IgD-negative memory B cell (primary cell): ENCODE results near the gene NLGN4X. TPM values are rescaled to one million over a fixed set of nuclear protein-coding genes. Genes with fewer than 3 reads are reported as not detected.
A peak's percentile ranks its signal among the peaks of the same experiment; 100 is the strongest.

Experiments used
- H3K27ac Mint-ChIP-seq, 3 donors: one replicate each; pipeline ENCODE4 v1.8.0; 2020 to 2022; ENCODE audit warnings: mild to moderate bottlenecking in 3 of 3, mixed read lengths in 3 of 3, moderate library complexity in 1 of 3
- H3K27me3 Mint-ChIP-seq: one replicate; pipeline ENCODE4 v1.8.0; 2021; ENCODE audit warnings: mixed read lengths
- H3K36me3 Mint-ChIP-seq: one replicate; pipeline ENCODE4 v1.8.0; 2020; ENCODE audit warnings: mild to moderate bottlenecking, mixed read lengths
- H3K4me1 Mint-ChIP-seq, 3 donors: one replicate each; pipeline ENCODE4 v1.8.0; 2020 to 2022; ENCODE audit warnings: mixed read lengths in 3 of 3, mild to moderate bottlenecking in 1 of 3
- H3K4me3 Mint-ChIP-seq, 4 donors: one replicate each; pipeline ENCODE4 v1.8.0; 2020 to 2022; ENCODE audit warnings: mild to moderate bottlenecking in 4 of 4, mixed read lengths in 4 of 4, moderate library complexity in 3 of 4
- H3K9me3 Mint-ChIP-seq, 3 donors: one replicate each; pipeline ENCODE4 v1.8.0; 2020 to 2021; ENCODE audit warnings: mixed read lengths in 3 of 3, mild to moderate bottlenecking in 1 of 3
- polyA plus RNA-seq: library from polyadenylated mRNA; unstranded; fragments of 300-500 nt; fragmentation: Illumina TruSeq; gene quantifications from one replicate; pipeline ENCODE4 v1.2.3, GENCODE V29; 2021

NLGN4X gene
- polyA plus RNA-seq, 1 donor from 2014 or later: not detected

DNA sequence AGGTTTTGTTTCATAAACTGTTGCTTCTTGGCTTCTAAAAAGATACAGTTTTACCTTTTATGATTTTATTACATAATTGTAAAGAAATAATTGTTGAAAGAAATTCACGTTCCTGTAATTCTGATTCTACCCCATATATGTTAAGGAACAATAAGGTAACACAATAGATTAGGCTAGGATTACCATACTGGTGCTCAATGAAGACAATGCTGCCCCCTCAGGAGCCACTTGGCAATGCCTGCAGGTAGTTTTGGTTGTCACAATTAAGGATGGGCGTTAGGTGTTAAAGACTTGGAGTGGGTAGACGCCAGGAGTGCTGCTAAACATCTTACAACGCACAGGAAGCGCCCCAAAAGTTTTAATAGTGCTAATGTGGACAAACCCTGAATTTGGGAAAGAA lies 133.2 kb downstream of the NLGN4X start:
- peaks cover 0 to 16% (median 2%) of the 10 kb centered on the region in 3 donors for H3K9me3 Mint-ChIP-seq
- H3K4me3 Mint-ChIP-seq: no peak overlapping the region
- H3K4me1 Mint-ChIP-seq: no peaks in the 10 kb centered on the region
- no peaks in the 10 kb centered on the region for H3K27me3 Mint-ChIP-seq
- no peaks in the 10 kb centered on the region for H3K36me3 Mint-ChIP-seq
- H3K27ac Mint-ChIP-seq: no peak overlapping the region

DNA sequence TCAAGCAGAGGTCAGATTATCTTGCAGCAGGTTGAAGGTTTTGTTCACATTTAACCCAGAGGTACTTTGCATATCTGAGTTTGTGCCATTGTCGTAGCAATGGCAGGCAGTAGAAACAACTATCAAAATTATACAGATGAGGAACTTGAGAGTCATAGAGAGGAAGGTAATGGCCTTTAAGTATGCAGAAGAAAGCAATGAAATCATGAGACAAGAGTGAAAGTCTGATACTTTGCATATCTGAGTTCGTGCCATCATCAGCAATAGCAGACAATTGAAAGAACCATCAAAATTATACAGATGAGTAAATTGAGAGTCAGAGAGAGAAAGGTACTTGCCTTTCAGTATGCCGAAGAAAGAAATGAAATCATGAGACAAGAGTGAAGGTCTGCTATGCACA lies 154.1 kb downstream of the NLGN4X start:
- Mint-ChIP-seq H3K27ac (no peak overlapping the region), H3K27me3 (peaks cover 1% of the 10 kb centered on the region), H3K36me3 (no peaks in the 10 kb centered on the region), H3K4me1 (no peaks in the 10 kb centered on the region), H3K4me3 (no peak overlapping the region), H3K9me3 (no peaks in the 10 kb centered on the region)

- H3K27me3 Mint-ChIP-seq: peaks cover 1% of the 10 kb centered on the region
- no peaks in the 10 kb centered on the region for H3K4me1 Mint-ChIP-seq
- H3K36me3 Mint-ChIP-seq: no peaks in the 10 kb centered on the region
- no peak overlapping the region for H3K27ac Mint-ChIP-seq
- no peak overlapping the region for H3K4me3 Mint-ChIP-seq
- no peaks in the 10 kb centered on the region for H3K9me3 Mint-ChIP-seq
These were observed 156.9 kb downstream of the NLGN4X start for GRCh38 chrX:6071731-6072130.

DNA sequence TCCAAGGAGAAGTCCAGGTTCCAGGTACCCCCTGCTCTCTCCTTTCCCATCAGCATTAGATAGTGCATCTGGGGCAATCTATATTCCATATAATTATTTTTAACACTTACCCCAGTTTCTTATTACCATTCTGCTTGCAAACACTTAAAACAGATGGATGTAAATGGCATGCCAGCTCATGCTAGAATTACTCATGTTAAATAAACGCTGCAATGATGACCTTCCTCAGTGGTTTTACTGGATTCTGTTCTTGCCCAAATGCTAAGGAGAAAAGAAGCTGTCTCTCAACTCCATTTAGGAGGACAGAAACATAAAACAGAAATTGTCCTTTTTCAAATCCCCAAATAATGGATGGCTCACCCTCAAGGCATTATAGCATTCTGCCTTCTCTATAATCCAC lies 161.1 kb downstream of the NLGN4X start:
- no peak overlapping the region for H3K27ac Mint-ChIP-seq
- peaks cover 1% of the 10 kb centered on the region for H3K27me3 Mint-ChIP-seq

GRCh38 chrX:6053141-6053540 lies 175.5 kb downstream of the NLGN4X start:
- Mint-ChIP-seq H3K4me1 (no peaks in the 10 kb centered on the region), H3K27ac (no peak overlapping the region), H3K4me3 (no peak overlapping the region), H3K36me3 (no peaks in the 10 kb centered on the region), H3K27me3 (no peaks in the 10 kb centered on the region), H3K9me3 (no peaks in the 10 kb centered on the region)

More for the DNA sequence above, 161.1 kb downstream of the NLGN4X start:
- Mint-ChIP-seq H3K9me3 (no peaks in the 10 kb centered on the region), H3K4me1 (no peaks in the 10 kb centered on the region), H3K4me3 (no peak overlapping the region), H3K36me3 (no peaks in the 10 kb centered on the region)

DNA sequence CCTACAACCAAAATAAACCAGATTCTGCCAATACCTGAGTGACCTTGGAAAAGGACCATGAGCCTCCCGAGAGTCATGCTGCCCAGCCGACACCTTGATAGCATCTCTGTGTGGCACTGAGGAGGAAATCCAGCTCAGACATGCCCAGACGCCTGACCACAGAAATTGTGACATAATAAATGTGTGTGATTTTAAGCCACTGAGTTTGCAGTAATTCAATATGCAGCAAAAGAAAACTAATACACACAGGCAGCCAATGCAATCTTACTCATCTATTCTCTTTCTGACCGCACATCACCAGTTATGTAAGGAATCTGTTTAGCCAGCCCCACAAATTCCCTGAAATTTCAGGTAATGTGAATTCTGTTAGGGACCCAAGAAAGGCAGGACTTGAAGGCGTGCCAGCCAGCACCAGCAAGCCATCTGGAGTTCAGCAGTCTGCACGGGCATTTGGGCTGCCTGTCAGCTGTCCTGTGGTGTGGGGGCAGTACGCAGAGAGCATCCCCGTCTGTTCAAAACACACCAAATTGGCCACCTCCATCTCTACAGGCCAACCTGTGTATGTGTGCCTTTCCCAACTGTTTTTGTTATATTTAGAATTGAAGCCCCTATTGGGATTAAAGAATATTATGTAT lies 176.4 kb downstream of the NLGN4X start:
- no peaks in the 10 kb centered on the region for H3K4me1 Mint-ChIP-seq
- H3K9me3 Mint-ChIP-seq: no peaks in the 10 kb centered on the region
- no peaks in the 10 kb centered on the region for H3K27me3 Mint-ChIP-seq
- no peaks in the 10 kb centered on the region for H3K36me3 Mint-ChIP-seq
- H3K4me3 Mint-ChIP-seq: no peak overlapping the region
- no peak overlapping the region for H3K27ac Mint-ChIP-seq

DNA sequence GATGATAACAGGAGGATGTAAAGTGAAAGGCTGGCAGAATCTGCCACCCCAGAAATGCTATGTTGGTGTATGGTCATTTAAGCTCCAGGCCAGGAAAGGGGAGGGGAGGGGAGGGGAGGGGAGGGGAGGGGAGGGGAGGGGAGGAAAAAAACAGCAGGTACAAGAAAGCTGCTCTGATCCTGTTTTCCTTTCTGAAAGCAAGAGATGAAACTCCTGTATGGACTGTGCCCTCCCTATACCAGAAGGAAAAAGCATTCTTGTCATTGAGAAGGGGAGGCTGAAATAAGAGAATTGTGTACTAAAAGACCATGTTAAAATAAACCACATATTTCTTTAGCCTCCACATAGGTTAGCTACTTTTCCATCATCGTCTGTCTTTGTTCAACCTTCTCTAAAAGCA lies 179.5 kb downstream of the NLGN4X start:
- H3K36me3 Mint-ChIP-seq: no peaks in the 10 kb centered on the region
- no peaks in the 10 kb centered on the region for H3K4me1 Mint-ChIP-seq
- no peaks in the 10 kb centered on the region for H3K27me3 Mint-ChIP-seq
- no peak overlapping the region for H3K27ac Mint-ChIP-seq
- no peaks in the 10 kb centered on the region for H3K9me3 Mint-ChIP-seq
- no peak overlapping the region for H3K4me3 Mint-ChIP-seq

- H3K27me3 Mint-ChIP-seq: peaks cover 3% of the 10 kb centered on the region
- H3K4me3 Mint-ChIP-seq: no peak overlapping the region
These were observed 187.0 kb downstream of the NLGN4X start for GRCh38 chrX:6041630-6042029.

GRCh38 chrX:6029014-6029413 lies 199.7 kb downstream of the NLGN4X start:
- no peaks in the 10 kb centered on the region for H3K9me3 Mint-ChIP-seq
- no peak overlapping the region for H3K4me3 Mint-ChIP-seq
- H3K36me3 Mint-ChIP-seq: no peaks in the 10 kb centered on the region
- H3K27me3 Mint-ChIP-seq: no peaks in the 10 kb centered on the region
- H3K4me1 Mint-ChIP-seq: no peaks in the 10 kb centered on the region
- H3K27ac Mint-ChIP-seq: no peak overlapping the region

More at GRCh38 chrX:6041630-6042029, 187.0 kb downstream of the NLGN4X start:
- Mint-ChIP-seq H3K9me3 (peaks cover 0 to 5% (median 2%) of the 10 kb centered on the region in 3 donors), H3K36me3 (no peaks in the 10 kb centered on the region), H3K4me1 (no peaks in the 10 kb centered on the region), H3K27ac (no peak overlapping the region)

- Mint-ChIP-seq H3K9me3 (no peaks in the 10 kb centered on the region), H3K36me3 (no peaks in the 10 kb centered on the region), H3K4me1 (no peaks in the 10 kb centered on the region), H3K27ac (no peak overlapping the region), H3K4me3 (no peak overlapping the region), H3K27me3 (peaks cover under 1% of the 10 kb centered on the region)
These were observed 201.7 kb downstream of the NLGN4X start for GRCh38 chrX:6026980-6027379.

DNA sequence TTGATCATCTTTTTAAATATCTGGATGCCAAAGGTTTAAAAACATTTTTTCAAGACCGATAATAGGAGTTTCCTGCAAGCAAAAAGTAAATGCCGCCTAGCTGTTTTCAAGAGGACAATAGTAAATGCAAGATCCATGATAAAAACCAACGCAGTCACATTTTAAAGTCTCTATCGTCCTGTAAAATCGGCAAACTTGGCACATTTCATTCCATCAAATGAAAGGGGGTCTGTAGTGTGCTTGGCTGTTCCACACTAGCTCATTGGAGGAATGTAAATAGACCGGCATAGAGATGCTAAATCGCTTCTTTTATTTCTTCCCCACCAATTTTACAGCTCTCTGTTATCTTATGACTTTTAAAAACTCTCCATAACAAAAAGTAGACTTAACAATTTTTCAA lies 202.2 kb downstream of the NLGN4X start:
- Mint-ChIP-seq H3K9me3 (no peaks in the 10 kb centered on the region), H3K4me1 (peaks cover 0 to under 1% (median 0%) of the 10 kb centered on the region in 3 donors), H3K27ac (no peak overlapping the region), H3K36me3 (no peaks in the 10 kb centered on the region), H3K27me3 (peaks cover 2% of the 10 kb centered on the region), H3K4me3 (no peak overlapping the region)

DNA sequence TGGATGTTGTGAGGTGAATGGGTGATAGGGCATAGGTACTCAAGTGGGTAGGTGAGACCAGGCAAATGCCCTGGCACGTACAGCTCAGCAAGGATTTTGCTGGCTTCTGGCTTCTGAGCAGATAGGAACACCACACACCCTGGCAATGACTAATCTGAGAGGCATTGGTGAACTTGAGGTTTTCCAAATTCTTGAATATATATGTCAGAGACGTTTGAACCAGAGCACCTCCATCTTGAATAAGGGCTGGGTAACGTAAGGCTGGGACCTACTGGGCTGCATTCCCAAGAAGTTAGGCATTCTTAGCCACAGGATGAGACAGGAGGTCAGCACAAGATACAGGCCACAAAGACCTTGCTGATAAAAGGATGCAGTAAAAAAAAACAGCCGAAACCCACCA lies 204.5 kb downstream of the NLGN4X start:
- no peak overlapping the region for H3K27ac Mint-ChIP-seq
- peaks cover 0 to 4% (median 0%) of the 10 kb centered on the region in 3 donors for H3K4me1 Mint-ChIP-seq
- no peaks in the 10 kb centered on the region for H3K36me3 Mint-ChIP-seq
- no peak overlapping the region for H3K4me3 Mint-ChIP-seq
- H3K9me3 Mint-ChIP-seq: no peaks in the 10 kb centered on the region
- peaks cover 5% of the 10 kb centered on the region for H3K27me3 Mint-ChIP-seq

- Mint-ChIP-seq H3K4me3 (no peak overlapping the region), H3K27ac (peak overlapping the region in 1 of 3 donors; percentile 7), H3K36me3 (no peaks in the 10 kb centered on the region), H3K27me3 (peaks cover 5% of the 10 kb centered on the region), H3K4me1 (peaks cover 0 to 4% (median 0%) of the 10 kb centered on the region in 3 donors), H3K9me3 (no peaks in the 10 kb centered on the region)
These were observed 207.2 kb downstream of the NLGN4X start for GRCh38 chrX:6021316-6022091.

DNA sequence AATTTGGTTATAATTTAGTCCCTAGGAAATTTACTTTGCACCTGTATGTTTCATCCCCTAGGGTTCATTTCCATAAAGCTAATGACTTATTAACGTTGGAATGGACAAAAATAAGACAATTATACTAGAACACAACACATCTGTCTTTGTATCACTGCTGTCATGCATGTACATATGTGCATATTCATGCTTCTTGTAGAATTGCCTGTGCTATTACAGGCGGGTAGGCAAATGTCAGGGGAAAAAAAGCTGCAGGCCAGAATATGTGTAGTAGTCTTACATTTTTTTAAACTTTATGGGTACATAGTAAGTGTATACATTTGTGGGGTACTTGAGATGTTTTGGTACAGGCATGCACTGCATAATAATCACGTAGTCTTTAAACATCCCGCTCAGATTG lies 209.6 kb downstream of the NLGN4X start:
- Mint-ChIP-seq H3K27ac (peak overlapping the region in 1 of 3 donors; percentile 20), H3K9me3 (peaks cover 0 to 2% (median 0%) of the 10 kb centered on the region in 3 donors), H3K4me3 (no peak overlapping the region), H3K36me3 (no peaks in the 10 kb centered on the region), H3K4me1 (peaks cover 0 to 4% (median 0%) of the 10 kb centered on the region in 3 donors), H3K27me3 (peaks cover 5% of the 10 kb centered on the region)

GRCh38 chrX:6015423-6015822 lies 213.2 kb downstream of the NLGN4X start:
- peaks cover 0 to 2% (median 0%) of the 10 kb centered on the region in 3 donors for H3K9me3 Mint-ChIP-seq
- no peak overlapping the region for H3K27ac Mint-ChIP-seq
- H3K36me3 Mint-ChIP-seq: no peaks in the 10 kb centered on the region
- no peaks in the 10 kb centered on the region for H3K4me1 Mint-ChIP-seq
- H3K27me3 Mint-ChIP-seq: no peaks in the 10 kb centered on the region
- H3K4me3 Mint-ChIP-seq: no peak overlapping the region

DNA sequence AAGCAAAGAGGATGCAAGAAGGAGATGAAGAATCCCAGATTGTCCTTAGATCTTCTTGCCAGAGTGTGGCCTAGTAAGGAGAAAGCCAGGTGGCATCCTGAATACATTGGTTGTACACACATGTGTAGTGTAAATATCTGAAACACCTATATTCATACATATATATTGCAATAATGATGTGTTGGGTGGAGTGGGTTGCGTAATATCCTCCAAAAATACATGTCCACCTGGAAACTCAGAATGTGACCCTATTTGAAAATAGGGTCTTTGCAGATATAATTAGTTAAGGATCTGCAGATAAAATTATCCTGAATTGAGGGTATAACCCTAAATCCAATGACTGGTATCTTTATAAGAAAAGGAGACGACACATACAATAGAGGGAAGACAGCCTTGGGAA lies 216.3 kb downstream of the NLGN4X start:
- Mint-ChIP-seq H3K27me3 (no peaks in the 10 kb centered on the region), H3K36me3 (no peaks in the 10 kb centered on the region), H3K27ac (no peak overlapping the region), H3K4me3 (no peak overlapping the region), H3K9me3 (peaks cover 0 to 2% (median 0%) of the 10 kb centered on the region in 3 donors), H3K4me1 (no peaks in the 10 kb centered on the region)
